Lower leg skin (tissue), 3 donors: ENCODE measurements around the gene RBM20.

Experiments
- CTCF ChIP-seq, 3 donors: fragments of 450-650 bp; IDR thresholded peaks; one replicate each; pipeline ENCODE4 v1.5.1; 2016; ENCODE audit warnings: antibody characterized with exemption in 3 of 3, mild to moderate bottlenecking in 3 of 3, moderate library complexity in 2 of 3
- POLR2A ChIP-seq, 2 donors: fragments of 450-650 bp; IDR thresholded peaks; one replicate each; pipeline ENCODE4 v1.6.1; 2016 to 2017; ENCODE audit warnings: antibody characterized with exemption in 2 of 2, mild to moderate bottlenecking in 1 of 2, moderate library complexity in 1 of 2

- no peak for TF ChIP-seq POLR2A (IDR thresholded peaks at IDR 0.05)
- TF ChIP-seq CTCF (IDR thresholded peaks at IDR 0.05): no peak
Measured at GRCh38 chr10:110833941-110834628, 189.9 kb downstream of the RBM20 start.
